PC-3 (cell line): ENCODE data around the gene CNTNAP2. TPM values are rescaled to one million over a fixed set of nuclear protein-coding genes. Genes with fewer than 3 reads are reported as not detected.

ENCODE experiments used
- ATAC-seq: fragments of 200-7000 bp; cut with Tn5 transposase; 2 replicates; pipeline ENCODE4 v1.9.1; 2020; ENCODE audit warnings: mild to moderate bottlenecking, moderate library complexity
- BruUV-seq: library from RNA; stranded (reverse); fragments of 400-500 nt; replicated peaks from 2 replicates; lab custom pipeline; 2021; lab: Mats Ljungman, UMichigan
- CTCF ChIA-PET: fragments of 300-600 bp; sonication (Branson Sonifier 250); formaldehyde crosslinking; loops from one replicate; lab custom pipeline; 2022; ENCODE audit warnings: antibody characterized with exemption; lab: Charles Lee
- POLR2A ChIA-PET: fragments of 300-600 bp; sonication (Branson Sonifier 250); formaldehyde crosslinking; loops from one replicate; lab custom pipeline; 2022; ENCODE audit warnings: antibody characterized with exemption; ENCODE audit not compliant: unreplicated experiment; lab: Charles Lee
- DNase-seq: peaks from one replicate; pipeline ENCODE4 v3.0.0-alpha.2; 2015
- H2AFZ ChIP-seq: fragments of 300-600 bp; sonication (generic); 2 replicates; pipeline ENCODE4 v1.6.0; 2016; ENCODE audit warnings: antibody characterized with exemption, low read length
- H3F3A ChIP-seq: fragments of 300-600 bp; sonication (generic); one replicate; pipeline ENCODE4 v1.6.0; 2017; ENCODE audit warnings: antibody characterized with exemption, low read length, control low read depth, mild to moderate bottlenecking; ENCODE audit not compliant: unreplicated experiment
- H3K27ac ChIP-seq: fragments of 300-600 bp; sonication (generic); 2 replicates; pipeline ENCODE4 v1.5.1; 2016; ENCODE audit warnings: mild to moderate bottlenecking, low read length
- H3K27me3 ChIP-seq: fragments of 300-600 bp; sonication (generic); 2 replicates; pipeline ENCODE4 v1.6.1; 2016; ENCODE audit warnings: low read length, mixed read lengths
- H3K36me3 ChIP-seq: fragments of 300-600 bp; sonication (generic); 2 replicates; pipeline ENCODE4 v1.6.1; 2016; ENCODE audit warnings: low read depth, mixed run types, low read length, mixed read lengths
- H3K4me1 ChIP-seq: fragments of 300-600 bp; sonication (generic); 2 replicates; pipeline ENCODE4 v1.5.1; 2016; ENCODE audit warnings: low read length; ENCODE audit not compliant: insufficient read depth
- H3K4me2 ChIP-seq: fragments of 300-600 bp; sonication (generic); 2 replicates; pipeline ENCODE4 v1.6.0; 2016; ENCODE audit warnings: low read length
- H3K4me3 ChIP-seq: fragments of 300-600 bp; sonication (generic); 2 replicates; pipeline ENCODE4 v1.5.1; 2016; ENCODE audit warnings: mild to moderate bottlenecking, low read length, mixed read lengths
- H3K79me2 ChIP-seq: fragments of 300-600 bp; sonication (generic); 2 replicates; pipeline ENCODE4 v1.6.1; 2017; ENCODE audit warnings: low read length, mixed read lengths
- H3K9ac ChIP-seq: fragments of 300-600 bp; sonication (generic); 2 replicates; pipeline ENCODE4 v1.6.0; 2016; ENCODE audit warnings: mild to moderate bottlenecking, low read length
- H3K9me2 ChIP-seq: fragments of 300-600 bp; sonication (generic); replicated peaks from 2 replicates; pipeline ENCODE4 v1.6.1; 2016; ENCODE audit warnings: mixed run types, low read length, mixed read lengths
- H3K9me3 ChIP-seq: fragments of 300-600 bp; sonication (generic); 2 replicates; pipeline ENCODE4 v1.6.1; 2016; ENCODE audit warnings: low read length, mixed read lengths
- H4K20me1 ChIP-seq: fragments of 300-600 bp; sonication (generic); 2 replicates; pipeline ENCODE4 v1.6.1; 2016; ENCODE audit warnings: low read length, mixed read lengths
- EZH2 ChIP-seq: fragments of 300-600 bp; sonication (generic); IDR thresholded peaks from one replicate; pipeline ENCODE4 v1.6.1; 2017; ENCODE audit warnings: antibody characterized with exemption, mild to moderate bottlenecking, low read length; ENCODE audit not compliant: unreplicated experiment
- EZH2phosphoT487 ChIP-seq: fragments of 300-600 bp; sonication (generic); IDR thresholded peaks from 2 replicates; pipeline ENCODE4 v1.6.1; 2018; ENCODE audit warnings: mild to moderate bottlenecking, antibody characterized with exemption, low read length, borderline replicate concordance
- intact Hi-C: fragments of 100-400 bp; cut with micrococcal nuclease; formaldehyde crosslinking; loops from 2 replicates; pipeline ENCODE4 v1.9.0; 2023
- total RNA-seq: library from RNA; depleted of rRNA; stranded (reverse); fragments of >200 nt; gene quantifications from 2 replicates; pipeline ENCODE4 v1.2.3, GENCODE V29; 2014
- TF ChIP-seq, protein P1 (sequence below): fragments of 300-600 bp; sonication (generic); conservative IDR thresholded peaks from 2 replicates; pipeline ENCODE4 v1.5.1; 2017; ENCODE audit warnings: antibody characterized with exemption, low read depth, mild to moderate bottlenecking, low read length

Gene CNTNAP2
- total RNA-seq, 1 experiment from 2014 or later: 1.5 TPM

DNA sequence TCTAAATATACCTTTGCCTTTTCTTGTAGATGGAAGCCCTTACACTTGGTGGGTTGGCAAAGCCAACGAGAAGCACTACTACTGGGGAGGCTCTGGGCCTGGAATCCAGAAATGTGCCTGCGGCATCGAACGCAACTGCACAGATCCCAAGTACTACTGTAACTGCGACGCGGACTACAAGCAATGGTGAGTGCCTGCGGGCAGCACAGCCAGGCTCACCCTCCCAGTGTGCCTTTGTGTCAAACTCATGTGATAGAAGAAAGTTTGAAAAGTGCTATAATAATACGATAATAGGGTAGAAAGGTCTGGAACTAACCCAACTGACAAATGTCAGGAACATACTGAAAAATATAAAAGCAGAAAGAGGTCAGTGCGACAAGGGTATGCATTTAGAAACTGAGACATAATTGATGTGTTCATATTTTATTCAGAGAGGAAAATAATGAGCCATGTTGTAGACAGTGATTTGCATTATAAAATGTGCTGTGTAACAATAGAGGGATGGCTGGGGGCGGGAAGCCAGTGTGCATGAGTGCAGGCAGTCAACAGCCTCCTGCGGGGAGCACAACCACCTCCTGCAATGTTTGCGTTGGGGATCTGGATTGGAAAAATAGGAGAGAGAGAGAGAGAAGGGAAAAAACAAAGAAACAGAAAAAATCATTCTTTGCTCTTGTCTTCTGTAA is 1787.1 kb downstream of the CNTNAP2 start:
- TF ChIP-seq, protein P1, sequence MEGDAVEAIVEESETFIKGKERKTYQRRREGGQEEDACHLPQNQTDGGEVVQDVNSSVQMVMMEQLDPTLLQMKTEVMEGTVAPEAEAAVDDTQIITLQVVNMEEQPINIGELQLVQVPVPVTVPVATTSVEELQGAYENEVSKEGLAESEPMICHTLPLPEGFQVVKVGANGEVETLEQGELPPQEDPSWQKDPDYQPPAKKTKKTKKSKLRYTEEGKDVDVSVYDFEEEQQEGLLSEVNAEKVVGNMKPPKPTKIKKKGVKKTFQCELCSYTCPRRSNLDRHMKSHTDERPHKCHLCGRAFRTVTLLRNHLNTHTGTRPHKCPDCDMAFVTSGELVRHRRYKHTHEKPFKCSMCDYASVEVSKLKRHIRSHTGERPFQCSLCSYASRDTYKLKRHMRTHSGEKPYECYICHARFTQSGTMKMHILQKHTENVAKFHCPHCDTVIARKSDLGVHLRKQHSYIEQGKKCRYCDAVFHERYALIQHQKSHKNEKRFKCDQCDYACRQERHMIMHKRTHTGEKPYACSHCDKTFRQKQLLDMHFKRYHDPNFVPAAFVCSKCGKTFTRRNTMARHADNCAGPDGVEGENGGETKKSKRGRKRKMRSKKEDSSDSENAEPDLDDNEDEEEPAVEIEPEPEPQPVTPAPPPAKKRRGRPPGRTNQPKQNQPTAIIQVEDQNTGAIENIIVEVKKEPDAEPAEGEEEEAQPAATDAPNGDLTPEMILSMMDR: no peak
- no peak for TF ChIP-seq EZH2phosphoT487
- TF ChIP-seq EZH2: no peak
- H3K79me2 ChIP-seq: no peaks in the 10 kb centered on the region
- intact Hi-C loops: no loop called here
- no peak overlapping the region for H2AFZ ChIP-seq
- no peaks in the 10 kb centered on the region for H3K27me3 ChIP-seq
- no peaks in the 10 kb centered on the region for H3K4me1 ChIP-seq
- no peaks in the 10 kb centered on the region for H3K36me3 ChIP-seq
- CTCF ChIA-PET: no interaction called here
- H3F3A ChIP-seq: no peaks in the 10 kb centered on the region
- no TSS peak for BruUV-seq
- ATAC-seq (no peak), DNase-seq (no peak)
- no peaks in the 10 kb centered on the region for H4K20me1 ChIP-seq
- no peaks in the 10 kb centered on the region for H3K9me2 ChIP-seq
- H3K9ac ChIP-seq: no peak overlapping the region
- no peaks in the 10 kb centered on the region for H3K9me3 ChIP-seq
- H3K4me2 ChIP-seq: no peak overlapping the region
- POLR2A ChIA-PET: no interaction called here
- no peak overlapping the region for H3K4me3 ChIP-seq
- H3K27ac ChIP-seq: no peak overlapping the region

DNA sequence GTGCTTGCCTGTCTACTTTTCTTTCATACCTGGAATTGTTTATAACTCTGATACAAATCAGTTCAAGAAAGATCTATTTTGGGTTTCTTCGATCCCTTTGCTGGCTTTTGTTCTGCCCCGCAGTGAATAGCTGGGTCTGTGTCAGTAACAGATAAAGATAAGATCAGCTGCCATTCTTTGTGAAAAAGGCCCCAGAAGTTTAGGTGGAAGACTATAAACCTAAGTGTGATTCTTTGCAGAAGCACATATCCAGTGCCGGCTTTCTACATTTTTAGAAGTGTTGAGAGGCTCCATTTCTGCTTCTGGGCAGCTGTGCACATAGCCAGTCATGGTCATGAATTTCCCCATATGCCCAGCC is 1787.6 kb downstream of the CNTNAP2 start:
- no peak overlapping the region for H3K9ac ChIP-seq
- H3F3A ChIP-seq: no peaks in the 10 kb centered on the region
- intact Hi-C loops: no loop called here
- BruUV-seq: no TSS peak
- H3K27me3 ChIP-seq: no peaks in the 10 kb centered on the region
- H3K79me2 ChIP-seq: no peaks in the 10 kb centered on the region
- no peaks in the 10 kb centered on the region for H3K4me1 ChIP-seq
- no peak for TF ChIP-seq EZH2
- TF ChIP-seq, protein P1: no peak
- no peak for TF ChIP-seq EZH2phosphoT487
- H3K9me3 ChIP-seq: no peaks in the 10 kb centered on the region
- no peaks in the 10 kb centered on the region for H4K20me1 ChIP-seq
- ChIA-PET CTCF (no interaction called here), POLR2A (no interaction called here)
- no peak overlapping the region for H3K4me3 ChIP-seq
- H3K9me2 ChIP-seq: no peaks in the 10 kb centered on the region
- no peaks in the 10 kb centered on the region for H3K36me3 ChIP-seq
- no peak overlapping the region for H3K27ac ChIP-seq
- no peak for ATAC-seq
- no peak overlapping the region for H2AFZ ChIP-seq
- DNase-seq: no peak
- no peak overlapping the region for H3K4me2 ChIP-seq

DNA sequence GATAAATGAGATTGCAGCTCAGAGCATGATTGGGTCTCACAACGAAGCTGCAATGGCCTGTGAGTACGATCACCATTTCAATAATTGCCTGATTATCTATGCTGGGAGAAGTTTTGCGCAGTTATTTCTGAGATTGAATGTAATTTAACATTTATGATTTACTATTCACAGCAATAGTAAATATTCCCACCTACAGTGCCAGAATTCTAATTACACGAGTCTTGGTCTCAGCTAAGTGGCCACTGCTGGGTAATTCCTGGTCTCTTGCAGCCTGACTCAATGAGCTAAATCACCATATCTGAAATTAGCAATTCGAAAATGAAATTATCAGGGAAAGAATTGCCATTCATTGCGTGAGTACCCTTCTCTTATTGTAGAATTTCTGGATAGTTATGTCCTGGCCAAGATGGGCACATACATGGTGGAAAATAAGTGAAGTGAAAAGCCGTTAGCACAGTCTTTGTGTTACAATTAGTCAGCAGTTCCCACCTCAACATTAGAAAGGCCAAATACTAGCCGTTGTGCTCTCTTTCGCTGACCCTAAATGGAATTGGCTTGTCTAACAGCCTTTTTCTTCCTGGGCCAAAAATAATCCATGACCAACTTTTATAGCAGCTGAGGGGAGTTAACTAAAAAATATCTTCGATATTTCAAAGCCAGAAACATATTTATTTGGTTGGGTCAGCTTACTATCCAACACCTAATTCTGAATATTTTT is 1793.0 kb downstream of the CNTNAP2 start:
- no peak overlapping the region for H3K4me3 ChIP-seq
- H4K20me1 ChIP-seq: no peaks in the 10 kb centered on the region
- H3K4me1 ChIP-seq: no peaks in the 10 kb centered on the region
- TF ChIP-seq, protein P1: no peak
- no peak for TF ChIP-seq EZH2
- TF ChIP-seq EZH2phosphoT487: no peak
- no peak overlapping the region for H3K27ac ChIP-seq
- intact Hi-C loops: no loop called here
- H3K27me3 ChIP-seq: no peaks in the 10 kb centered on the region
- no peaks in the 10 kb centered on the region for H3K9me2 ChIP-seq
- H3K9me3 ChIP-seq: no peaks in the 10 kb centered on the region
- H3K9ac ChIP-seq: no peak overlapping the region
- DNase-seq (no peak), ATAC-seq (no peak)
- BruUV-seq: no TSS peak
- ChIA-PET POLR2A (no interaction called here), CTCF (no interaction called here)
- H3K36me3 ChIP-seq: no peaks in the 10 kb centered on the region
- H3K4me2 ChIP-seq: no peak overlapping the region
- H2AFZ ChIP-seq: no peak overlapping the region
- no peaks in the 10 kb centered on the region for H3F3A ChIP-seq
- no peaks in the 10 kb centered on the region for H3K79me2 ChIP-seq
